LNCaP clone FGC (cell line): ENCODE data around the gene UBE2D3.
A peak's percentile ranks its signal among the peaks of the same experiment; 100 is the strongest.

Experiments used
- DNase-seq: peaks from one replicate; pipeline ENCODE4 v3.0.0-alpha.2; 2011; ENCODE audit warnings: low read depth
- H3K4me3 ChIP-seq: 2 replicates; pipeline ENCODE4 v1.5.1; 2011; ENCODE audit warnings: mild to moderate bottlenecking, low read depth, low read length, control low read depth
- CTCF ChIP-seq: IDR thresholded peaks from 2 replicates; pipeline ENCODE4 v1.5.1; 2012; ENCODE audit warnings: mild to moderate bottlenecking; ENCODE audit not compliant: control insufficient read depth, insufficient read depth; ENCODE audit errors: extremely low read depth

UBE2D3 gene

DNA sequence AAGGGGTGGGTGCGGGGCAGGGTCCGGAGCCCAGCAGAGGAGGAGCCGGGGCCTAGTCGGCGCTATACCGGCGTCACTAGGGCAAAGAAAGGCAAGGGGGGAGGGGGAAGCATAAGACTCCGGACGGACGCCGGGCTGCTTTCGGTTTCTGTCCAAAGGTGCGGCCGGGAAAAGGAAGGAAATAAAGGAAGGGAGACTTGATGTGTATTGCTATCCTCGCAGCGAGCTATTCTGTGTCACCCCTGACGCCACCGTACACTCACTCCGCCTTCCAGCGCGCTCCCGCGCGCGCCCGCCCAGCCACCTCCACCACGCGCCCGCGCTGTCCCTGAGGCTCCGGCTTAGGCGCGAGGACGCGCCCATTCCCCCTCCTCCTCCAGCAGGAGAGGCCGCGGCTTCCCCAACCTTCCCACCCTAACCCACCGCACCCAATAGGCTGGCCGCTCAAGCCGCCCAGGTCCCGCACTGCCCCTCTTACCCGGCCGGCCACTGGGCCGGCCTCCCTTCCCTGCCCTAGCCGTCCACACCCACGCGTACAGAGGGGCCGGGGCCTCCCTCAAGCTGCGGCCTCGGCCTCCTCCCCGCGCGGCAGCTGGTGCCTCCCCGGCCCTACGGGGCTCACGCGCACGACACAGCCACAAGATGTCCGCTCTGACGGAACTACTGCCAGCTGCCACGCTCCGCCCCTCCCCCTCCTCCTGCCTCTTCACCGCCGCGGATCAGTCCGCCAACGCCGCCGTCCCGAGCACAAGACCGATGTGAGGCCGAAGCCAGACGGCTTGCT lies at the start of gene UBE2D3:
Gene UBE2D3 (minus strand): TSS at position 662 of the 784 bp plus-strand sequence. CDS start 1,043 bp downstream, outside the sequence.
- peak within 1 kb of the TSS; percentile 76 for H3K4me3 ChIP-seq
- TF ChIP-seq CTCF = no peak
- peak; percentile 60 for DNase-seq

DNA sequence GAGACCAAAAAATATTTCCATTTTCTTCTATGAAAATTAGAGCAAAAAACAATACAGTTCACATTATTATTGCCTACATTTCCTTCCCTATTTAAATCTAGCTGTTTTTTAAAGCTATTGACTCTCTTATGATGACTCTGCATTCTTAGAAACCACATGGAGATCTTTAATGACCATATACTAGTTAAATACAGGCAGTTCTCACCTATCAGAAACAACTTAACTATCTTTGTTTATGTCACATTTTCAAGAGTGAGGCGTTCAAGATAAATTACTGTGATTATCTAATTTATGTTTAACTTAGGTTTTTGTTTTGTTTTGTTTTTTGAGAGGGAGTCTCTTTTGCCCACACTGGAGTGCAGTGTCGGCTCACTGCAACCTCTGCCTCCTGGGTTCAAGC lies 44.4 kb upstream of the UBE2D3 start:
- no peak for TF ChIP-seq CTCF
- DNase-seq = no peak
- no peak overlapping the region for H3K4me3 ChIP-seq

- no peak for DNase-seq
- no peak for TF ChIP-seq CTCF
- peak overlapping the region; percentile 57 for H3K4me3 ChIP-seq
Measured at GRCh38 chr4:102869569-102870197, 42.3 kb upstream of the UBE2D3 start.

GRCh38 chr4:102868781-102869568 lies 41.6 kb upstream of the UBE2D3 start, which contains the start of gene CISD2:
CISD2 (plus strand) TSS chr4:102868992; CDS start chr4:102869085, 93 bp downstream.
- H3K4me3 ChIP-seq = peak within 1 kb of the TSS; percentile 57
- TF ChIP-seq CTCF = no peak
- peak; percentile 61 for DNase-seq

- peak overlapping the region; percentile 57 for H3K4me3 ChIP-seq
- no peak for DNase-seq
- no peak for TF ChIP-seq CTCF
Measured at GRCh38 chr4:102868153-102868780, 40.9 kb upstream of the UBE2D3 start.
